GM12873 (cell line): ENCODE results near the gene UBE2E2.

Experiments
- CTCF ChIP-seq: IDR thresholded peaks from 2 replicates; pipeline ENCODE4 v1.5.1; 2012; ENCODE audit warnings: low read depth, mild to moderate bottlenecking, moderate library complexity, low read length, control low read depth; ENCODE audit not compliant: insufficient read depth; ENCODE audit errors: missing control alignments

Gene UBE2E2

DNA sequence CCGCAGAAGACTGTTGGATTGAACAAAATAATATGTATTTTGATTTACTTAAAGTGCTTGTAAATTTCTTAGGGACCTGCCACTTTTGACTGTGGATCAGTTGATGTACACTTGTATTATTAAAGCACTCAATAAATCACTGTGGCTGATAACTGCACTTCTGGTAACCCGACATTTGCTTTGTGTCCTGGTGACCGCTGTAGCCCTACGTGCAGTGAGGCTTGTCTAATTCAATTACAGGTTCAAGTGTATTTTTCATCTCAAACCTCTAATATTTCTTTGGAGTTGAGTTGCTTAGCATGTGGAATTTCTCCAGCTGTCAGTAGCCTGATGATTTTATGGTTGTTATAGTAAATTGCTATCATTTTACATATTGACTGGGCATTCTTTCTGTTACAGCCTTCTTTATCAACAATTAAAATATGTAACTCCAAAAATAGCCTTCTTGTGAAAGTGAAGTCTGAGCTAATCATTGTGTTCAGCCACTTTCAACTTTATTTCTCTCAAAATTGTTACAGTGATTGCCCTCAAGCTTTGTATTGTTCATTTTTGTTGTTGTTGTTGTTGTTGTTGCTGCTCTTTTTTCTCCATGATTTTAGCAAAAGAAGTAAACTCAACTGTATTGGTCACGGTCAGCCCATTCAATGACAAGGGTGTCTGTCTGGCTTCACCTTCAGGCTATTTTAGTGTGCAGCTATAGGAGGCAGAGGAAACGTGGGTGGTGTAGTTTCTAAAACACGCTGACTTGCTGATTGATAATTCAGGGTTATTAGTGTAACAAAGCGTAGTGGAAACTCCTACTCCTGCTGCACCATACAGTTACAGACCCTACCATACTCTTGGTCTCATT is 387.5 kb downstream of the UBE2E2 start:
- TF ChIP-seq CTCF: no peak

DNA sequence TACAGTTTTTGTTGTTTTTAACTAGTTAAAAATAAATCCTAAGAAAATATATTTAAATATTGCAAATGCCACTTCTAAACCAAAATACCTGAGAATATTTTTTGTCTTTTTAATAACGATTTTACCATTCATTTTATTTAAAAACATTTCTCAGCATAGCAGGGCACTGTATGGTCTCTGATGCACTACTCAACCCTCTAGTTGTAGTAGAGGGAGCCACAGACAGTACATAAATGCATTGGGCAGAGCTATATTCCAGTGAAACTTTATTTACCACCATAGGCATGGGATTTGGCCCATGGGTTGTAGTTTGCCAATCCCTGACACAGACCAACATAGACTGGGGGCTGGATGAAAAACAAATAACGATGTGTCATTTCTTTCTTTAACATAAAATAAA is 388.2 kb downstream of the UBE2E2 start:
- no peak for TF ChIP-seq CTCF

GRCh38 chr3:23592961-23593931 is 390.1 kb downstream of the UBE2E2 start:
- TF ChIP-seq CTCF: no peak

DNA sequence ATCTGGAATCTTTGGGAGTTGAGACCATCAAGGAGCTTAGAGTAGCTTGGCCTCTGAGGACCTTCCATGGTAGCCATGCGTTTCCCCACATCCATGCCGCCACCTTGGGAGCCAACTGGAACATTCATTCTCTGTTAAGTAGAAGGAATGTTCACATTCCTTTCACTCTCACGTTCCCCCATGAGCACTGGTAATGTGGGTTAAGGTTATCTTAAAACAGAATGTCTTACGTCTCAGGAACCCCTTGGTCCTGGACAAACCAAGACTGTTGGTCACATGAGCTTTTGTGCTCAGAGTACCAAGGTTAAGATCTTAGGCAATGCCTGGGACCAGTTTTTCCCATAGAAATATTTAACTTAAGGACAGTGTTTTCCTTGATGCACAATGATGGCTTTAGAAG is 390.9 kb downstream of the UBE2E2 start:
- TF ChIP-seq CTCF: no peak

DNA sequence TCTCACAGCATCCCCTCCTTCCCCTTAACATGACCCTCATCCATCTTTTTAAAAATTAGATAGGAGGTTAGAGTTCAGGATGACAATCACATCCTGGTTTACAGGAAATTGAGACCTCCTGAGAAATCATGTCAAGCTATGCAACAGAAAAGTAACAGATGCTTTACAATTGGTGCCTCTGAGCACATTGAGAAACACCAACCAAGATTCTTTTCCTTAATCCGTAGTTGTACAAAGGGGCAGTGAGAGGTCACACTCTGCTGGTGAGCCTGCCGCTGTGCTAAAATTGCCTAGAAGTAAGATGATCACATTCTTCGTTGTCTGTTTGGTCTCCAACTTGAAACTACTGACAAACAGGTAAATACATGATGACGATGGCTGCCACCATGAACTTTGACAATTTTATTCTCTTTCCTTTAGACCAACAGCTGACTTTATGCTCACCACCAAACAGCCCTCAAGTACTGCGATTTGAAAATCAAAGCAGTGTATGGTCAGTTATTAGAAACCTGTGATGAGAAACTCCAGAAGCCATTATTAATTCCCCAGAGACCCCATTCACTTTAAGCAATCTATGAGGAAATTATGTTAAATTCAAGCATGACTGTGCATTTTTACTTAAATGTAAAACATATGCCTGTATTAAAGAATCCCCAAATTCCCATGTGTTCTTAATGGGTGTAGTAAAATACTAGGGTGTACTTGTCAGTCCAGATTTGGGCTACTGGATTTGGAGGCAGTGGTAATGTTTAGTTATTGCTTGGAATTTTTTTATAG is 392.0 kb downstream of the UBE2E2 start:
- no peak for TF ChIP-seq CTCF

GRCh38 chr3:23595851-23596250 is 392.7 kb downstream of the UBE2E2 start:
- no peak for TF ChIP-seq CTCF
